Ovary (tissue), 3 donors: Measurements from ENCODE around the gene EEIG1.

ENCODE experiments used
- EP300 ChIP-seq: sonication (generic); formaldehyde crosslinking; IDR thresholded peaks from one replicate; pipeline ENCODE4 v1.6.1; 2017; ENCODE audit warnings: antibody characterized with exemption
- POLR2A ChIP-seq: fragments of 450-650 bp; IDR thresholded peaks from one replicate; pipeline ENCODE4 v1.6.1; 2017; ENCODE audit warnings: antibody characterized with exemption, mild to moderate bottlenecking, moderate library complexity
- TF ChIP-seq, protein P1 (sequence below), 3 donors: fragments of 450-650 bp in 2 of 3; fragments of 200-600 bp in 1 of 3; IDR thresholded peaks; one replicate each; pipeline versions ENCODE4 v1.5.1 to v1.8.0; 2016 to 2022; ENCODE audit warnings: antibody characterized with exemption in 3 of 3, mild to moderate bottlenecking in 1 of 3
- donor health status: DM: no; HTN: no; CAD: no.

GRCh38 chr9:127940593-127940992 lies 40.2 kb downstream of the EEIG1 start:
- TF ChIP-seq, protein P1, sequence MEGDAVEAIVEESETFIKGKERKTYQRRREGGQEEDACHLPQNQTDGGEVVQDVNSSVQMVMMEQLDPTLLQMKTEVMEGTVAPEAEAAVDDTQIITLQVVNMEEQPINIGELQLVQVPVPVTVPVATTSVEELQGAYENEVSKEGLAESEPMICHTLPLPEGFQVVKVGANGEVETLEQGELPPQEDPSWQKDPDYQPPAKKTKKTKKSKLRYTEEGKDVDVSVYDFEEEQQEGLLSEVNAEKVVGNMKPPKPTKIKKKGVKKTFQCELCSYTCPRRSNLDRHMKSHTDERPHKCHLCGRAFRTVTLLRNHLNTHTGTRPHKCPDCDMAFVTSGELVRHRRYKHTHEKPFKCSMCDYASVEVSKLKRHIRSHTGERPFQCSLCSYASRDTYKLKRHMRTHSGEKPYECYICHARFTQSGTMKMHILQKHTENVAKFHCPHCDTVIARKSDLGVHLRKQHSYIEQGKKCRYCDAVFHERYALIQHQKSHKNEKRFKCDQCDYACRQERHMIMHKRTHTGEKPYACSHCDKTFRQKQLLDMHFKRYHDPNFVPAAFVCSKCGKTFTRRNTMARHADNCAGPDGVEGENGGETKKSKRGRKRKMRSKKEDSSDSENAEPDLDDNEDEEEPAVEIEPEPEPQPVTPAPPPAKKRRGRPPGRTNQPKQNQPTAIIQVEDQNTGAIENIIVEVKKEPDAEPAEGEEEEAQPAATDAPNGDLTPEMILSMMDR (IDR thresholded peaks at IDR 0.05): no peak
- no peak for TF ChIP-seq EP300
- TF ChIP-seq POLR2A: no peak
